HEK293 (cell line): ENCODE measurements around the gene TMPRSS6.

Source experiments
- CTCF ChIA-PET: fragments of 350-600 bp; formaldehyde crosslinking; extraction: SDS; loops from one replicate; lab custom pipeline; 2021; ENCODE audit warnings: antibody characterized with exemption; lab: Yijun Ruan, JAX
- POLR2A ChIA-PET: fragments of 300-600 bp; formaldehyde crosslinking; extraction: SDS; loops from one replicate; lab custom pipeline; 2020; ENCODE audit warnings: antibody characterized with exemption, inconsistent platforms; lab: Yijun Ruan, JAX
- H3K27ac ChIP-seq: fragments of 200-500 bp; sonication (Bioruptor generic); 2 replicates; pipeline ENCODE4 v1.5.1; 2014; ENCODE audit warnings: low read depth, low read length, control low read depth, inconsistent platforms; ENCODE audit errors: extremely low read depth
- H3K36me3 ChIP-seq, 2 experiments: fragments of 200-500 bp in 1 of 2; sonication (Bioruptor generic) in 1 of 2; 1 replicate in 1 of 2; 2 replicates in 1 of 2; pipeline ENCODE4 v1.5.1; 2014 to 2017; ENCODE audit warnings: inconsistent platforms in 2 of 2, low read length in 2 of 2; ENCODE audit not compliant: control insufficient read depth in 2 of 2, insufficient read depth in 1 of 2
- H3K4me1 ChIP-seq: fragments of 200-500 bp; sonication (Bioruptor generic); 2 replicates; pipeline ENCODE4 v1.5.1; 2014; ENCODE audit warnings: mild to moderate bottlenecking, low read length, inconsistent platforms; ENCODE audit not compliant: control insufficient read depth, insufficient read depth
- H3K4me3 ChIP-seq: 2 replicates; pipeline ENCODE4 v1.5.1; 2011; ENCODE audit warnings: low read depth, mild to moderate bottlenecking, control low read depth, low read length, moderate library complexity
- H3K9me3 ChIP-seq: fragments of 200-500 bp; sonication (Bioruptor generic); 2 replicates; pipeline ENCODE4 v1.5.1; 2014; ENCODE audit warnings: low read depth, low read length, inconsistent platforms; ENCODE audit not compliant: control insufficient read depth, insufficient read depth
- KLF9 ChIP-seq: fragments of 450-650 bp; formaldehyde crosslinking; IDR thresholded peaks from 2 replicates; pipeline ENCODE4 v1.5.1; 2016; ENCODE audit warnings: missing biosample characterization, missing genetic modification characterization, low read depth
- SCRT2 ChIP-seq: fragments of 450-650 bp; formaldehyde crosslinking; IDR thresholded peaks from 2 replicates; pipeline ENCODE4 v1.5.1; 2016; ENCODE audit warnings: missing biosample characterization, missing genetic modification characterization
- TRIM28 ChIP-seq: IDR thresholded peaks from 2 replicates; pipeline ENCODE4 v1.6.1; 2011; ENCODE audit warnings: low read length, control low read depth, borderline replicate concordance
- ZBTB1 ChIP-seq: fragments of 450-650 bp; formaldehyde crosslinking; IDR thresholded peaks from 2 replicates; pipeline ENCODE4 v1.5.1; 2016; ENCODE audit warnings: missing biosample characterization, missing genetic modification characterization
- ZFP41 ChIP-seq: fragments of 450-650 bp; formaldehyde crosslinking; IDR thresholded peaks from 2 replicates; pipeline ENCODE4 v1.5.1; 2016; ENCODE audit warnings: missing biosample characterization, missing genetic modification characterization, borderline replicate concordance
- ZNF140 ChIP-seq: fragments of 450-650 bp; formaldehyde crosslinking; IDR thresholded peaks from 2 replicates; pipeline ENCODE4 v1.5.1; 2016; ENCODE audit warnings: missing biosample characterization, missing genetic modification characterization
- ZNF169 ChIP-seq: fragments of 450-650 bp; formaldehyde crosslinking; IDR thresholded peaks from 2 replicates; pipeline ENCODE4 v1.5.1; 2016; ENCODE audit warnings: missing biosample characterization, missing genetic modification characterization
- ZNF292 ChIP-seq: fragments of 450-650 bp; formaldehyde crosslinking; IDR thresholded peaks from 2 replicates; pipeline ENCODE4 v1.5.1; 2016; ENCODE audit warnings: low read depth, missing biosample characterization, missing genetic modification characterization, borderline replicate concordance
- ZNF514 ChIP-seq: fragments of 450-650 bp; formaldehyde crosslinking; IDR thresholded peaks from 2 replicates; pipeline ENCODE4 v1.5.1; 2016; ENCODE audit warnings: missing biosample characterization, missing genetic modification characterization
- ZNF529 ChIP-seq: fragments of 450-650 bp; formaldehyde crosslinking; IDR thresholded peaks from 2 replicates; pipeline ENCODE4 v1.5.1; 2017; ENCODE audit warnings: missing genetic modification characterization, missing biosample characterization; ENCODE audit not compliant: insufficient replicate concordance
- ZNF560 ChIP-seq: fragments of 450-650 bp; formaldehyde crosslinking; IDR thresholded peaks from 2 replicates; pipeline ENCODE4 v1.5.1; 2017; ENCODE audit warnings: missing biosample characterization, missing genetic modification characterization, borderline replicate concordance
- ZNF623 ChIP-seq: fragments of 450-650 bp; formaldehyde crosslinking; IDR thresholded peaks from 2 replicates; pipeline ENCODE4 v1.5.1; 2016; ENCODE audit warnings: missing biosample characterization, missing genetic modification characterization
- ZNF747 ChIP-seq: fragments of 450-650 bp; formaldehyde crosslinking; IDR thresholded peaks from 2 replicates; pipeline ENCODE4 v1.5.1; 2016; ENCODE audit warnings: missing biosample characterization, missing genetic modification characterization
- ZSCAN23 ChIP-seq: fragments of 450-650 bp; formaldehyde crosslinking; IDR thresholded peaks from 2 replicates; pipeline ENCODE4 v1.5.1; 2016; ENCODE audit warnings: missing biosample characterization, missing genetic modification characterization
- TF ChIP-seq, protein P1 (sequence below): fragments of 450-650 bp; formaldehyde crosslinking; IDR thresholded peaks from 2 replicates; pipeline ENCODE4 v1.5.1; 2016; ENCODE audit warnings: missing biosample characterization, missing genetic modification characterization
- TF ChIP-seq, protein P2 (sequence below): fragments of 450-650 bp; formaldehyde crosslinking; IDR thresholded peaks from 2 replicates; pipeline ENCODE4 v1.5.1; 2016; ENCODE audit warnings: missing biosample characterization, missing genetic modification characterization
- TF ChIP-seq, protein P3 (sequence below): fragments of 450-650 bp; IDR thresholded peaks from 2 replicates; pipeline ENCODE4 v1.5.1; 2018; ENCODE audit warnings: missing biosample characterization, missing genetic modification characterization
- TF ChIP-seq, protein P4 (sequence below): fragments of 450-650 bp; formaldehyde crosslinking; IDR thresholded peaks from 2 replicates; pipeline ENCODE4 v1.5.1; 2016; ENCODE audit warnings: missing biosample characterization, missing genetic modification characterization, borderline replicate concordance
- TF ChIP-seq, protein P5 (sequence below): fragments of 450-650 bp; formaldehyde crosslinking; IDR thresholded peaks from 2 replicates; pipeline ENCODE4 v1.5.1; 2017; ENCODE audit warnings: missing biosample characterization, missing genetic modification characterization
- TF ChIP-seq, protein P6 (sequence below): fragments of 450-650 bp; formaldehyde crosslinking; IDR thresholded peaks from 2 replicates; pipeline ENCODE4 v1.5.1; 2016; ENCODE audit warnings: missing biosample characterization, missing genetic modification characterization

Gene TMPRSS6

DNA sequence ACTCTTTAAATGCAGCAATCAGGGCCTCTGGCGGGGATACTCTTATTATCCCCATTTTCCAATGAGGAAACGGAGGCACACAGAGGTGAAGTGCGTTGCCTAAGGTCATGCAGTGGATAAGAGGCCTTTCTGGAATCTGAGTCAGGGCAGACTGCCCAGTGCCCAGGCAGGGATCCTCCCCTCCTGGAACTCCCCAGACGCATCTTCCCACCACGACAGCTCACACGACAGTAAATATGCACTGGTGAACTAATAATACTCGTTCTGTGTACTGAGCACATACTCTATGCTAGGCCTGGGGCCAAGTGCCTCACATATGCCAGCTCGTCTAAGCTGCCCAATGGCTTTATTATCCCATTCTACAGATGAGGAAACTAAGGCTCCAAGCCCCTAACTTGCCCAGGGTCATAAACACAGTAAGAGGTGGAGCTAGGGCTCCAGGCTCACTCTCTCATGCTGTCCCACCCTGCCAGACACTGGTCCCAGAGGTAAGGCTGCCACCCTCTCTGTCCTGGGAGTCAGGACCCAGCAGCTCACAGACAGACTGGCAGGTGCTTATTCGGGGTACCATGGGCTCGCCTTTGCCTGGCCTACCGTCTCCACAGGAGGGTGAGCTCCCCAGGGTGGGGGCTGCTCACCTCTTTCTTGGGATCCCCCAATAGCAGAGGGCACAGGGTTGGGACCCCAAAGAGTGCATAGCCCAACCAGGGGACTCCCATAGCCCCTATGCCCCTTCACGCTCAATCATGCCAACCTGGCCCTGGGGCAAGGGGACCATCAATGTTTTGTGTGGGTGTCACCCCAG lies 37.9 kb upstream of the TMPRSS6 start:
- TF ChIP-seq ZNF169 (tag by site-specific recombination) (no peak), ZNF514 (tag by site-specific recombination) (no peak)
- no peaks in the 10 kb centered on the region for H3K9me3 ChIP-seq
- H3K4me3 ChIP-seq, result no peak overlapping the region
- ChIA-PET POLR2A (no interaction called here), CTCF (interaction anchor here (0.6 to 1.4 kb wide), 2 partner anchors 21 to 170 kb away, joined by 3 to 4 read pairs; no protein-coding TSS in a partner anchor)
- peaks cover 6% of the 10 kb centered on the region; the same call in 1 of the 2 replicates for H3K4me1 ChIP-seq
- no peaks in the 10 kb centered on the region for H3K36me3 ChIP-seq
- no peak overlapping the region for H3K27ac ChIP-seq

DNA sequence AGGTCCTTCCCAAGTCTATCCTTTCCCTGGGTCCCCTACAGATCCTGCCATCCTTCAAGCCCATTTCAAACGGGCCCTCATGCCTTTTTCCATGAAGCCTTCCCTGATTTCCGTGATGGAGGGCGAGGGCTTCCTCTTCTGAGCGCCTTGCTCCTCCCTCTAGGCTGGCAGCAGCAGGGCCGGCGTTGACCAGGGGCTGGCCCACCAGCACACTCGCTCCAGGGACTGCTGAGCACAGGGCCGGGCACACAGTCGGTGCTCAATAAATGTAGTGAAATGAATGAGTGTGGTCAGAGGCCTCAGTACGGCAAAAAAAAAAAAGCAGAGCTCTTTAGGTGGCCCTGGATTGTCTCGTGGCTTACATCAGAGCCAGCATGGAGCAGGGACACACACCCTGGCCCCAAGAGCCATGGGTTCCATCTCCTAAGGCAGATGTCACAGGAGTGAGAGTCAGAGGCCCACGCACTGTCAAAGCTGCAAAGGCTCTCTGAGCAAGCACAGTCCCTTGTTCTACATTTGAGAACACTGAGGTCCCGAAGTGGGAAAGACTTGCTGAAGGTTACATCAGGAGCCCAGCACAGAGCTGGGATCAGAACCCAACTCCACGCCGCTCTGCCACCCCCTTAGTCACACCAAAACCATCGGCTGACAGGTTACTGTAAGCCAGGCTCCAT lies 37.1 kb upstream of the TMPRSS6 start:
- Histone ChIP-seq H3K9me3 (no peaks in the 10 kb centered on the region), H3K4me1 (peaks cover 6% of the 10 kb centered on the region; the same call in 1 of the 2 replicates), H3K27ac (no peak overlapping the region), H3K36me3 (no peaks in the 10 kb centered on the region), H3K4me3 (no peak overlapping the region)
- ChIA-PET CTCF (interaction anchor here (0.5 to 1.4 kb wide), 3 partner anchors 9 to 169 kb away, joined by 3 to 4 read pairs (median 3); no protein-coding TSS in a partner anchor), POLR2A (interaction anchor here (0.5 kb wide), 1 partner anchor 263 kb away, joined by 4 read pairs; no protein-coding TSS in a partner anchor)
- no peak for TF ChIP-seq ZNF140 (tag by site-specific recombination)
- no peak for TF ChIP-seq SCRT2 (tag by site-specific recombination)
- no peak for TF ChIP-seq ZFP41 (tag by site-specific recombination)
- TF ChIP-seq, protein P1, sequence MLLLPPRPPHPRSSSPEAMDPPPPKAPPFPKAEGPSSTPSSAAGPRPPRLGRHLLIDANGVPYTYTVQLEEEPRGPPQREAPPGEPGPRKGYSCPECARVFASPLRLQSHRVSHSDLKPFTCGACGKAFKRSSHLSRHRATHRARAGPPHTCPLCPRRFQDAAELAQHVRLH (tag by site-specific recombination), result no peak
- no peak for TF ChIP-seq ZSCAN23 (tag by site-specific recombination)
- TF ChIP-seq, protein P2, sequence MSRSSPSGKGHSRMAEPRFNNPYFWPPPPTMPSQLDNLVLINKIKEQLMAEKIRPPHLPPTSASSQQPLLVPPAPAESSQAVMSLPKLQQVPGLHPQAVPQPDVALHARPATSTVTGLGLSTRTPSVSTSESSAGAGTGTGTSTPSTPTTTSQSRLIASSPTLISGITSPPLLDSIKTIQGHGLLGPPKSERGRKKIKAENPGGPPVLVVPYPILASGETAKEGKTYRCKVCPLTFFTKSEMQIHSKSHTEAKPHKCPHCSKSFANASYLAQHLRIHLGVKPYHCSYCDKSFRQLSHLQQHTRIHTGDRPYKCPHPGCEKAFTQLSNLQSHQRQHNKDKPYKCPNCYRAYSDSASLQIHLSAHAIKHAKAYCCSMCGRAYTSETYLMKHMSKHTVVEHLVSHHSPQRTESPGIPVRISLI (tag by site-specific recombination), result no peak
- TF ChIP-seq, protein P3, sequence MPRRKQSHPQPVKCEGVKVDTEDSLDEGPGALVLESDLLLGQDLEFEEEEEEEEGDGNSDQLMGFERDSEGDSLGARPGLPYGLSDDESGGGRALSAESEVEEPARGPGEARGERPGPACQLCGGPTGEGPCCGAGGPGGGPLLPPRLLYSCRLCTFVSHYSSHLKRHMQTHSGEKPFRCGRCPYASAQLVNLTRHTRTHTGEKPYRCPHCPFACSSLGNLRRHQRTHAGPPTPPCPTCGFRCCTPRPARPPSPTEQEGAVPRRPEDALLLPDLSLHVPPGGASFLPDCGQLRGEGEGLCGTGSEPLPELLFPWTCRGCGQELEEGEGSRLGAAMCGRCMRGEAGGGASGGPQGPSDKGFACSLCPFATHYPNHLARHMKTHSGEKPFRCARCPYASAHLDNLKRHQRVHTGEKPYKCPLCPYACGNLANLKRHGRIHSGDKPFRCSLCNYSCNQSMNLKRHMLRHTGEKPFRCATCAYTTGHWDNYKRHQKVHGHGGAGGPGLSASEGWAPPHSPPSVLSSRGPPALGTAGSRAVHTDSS (tag by site-specific recombination), result no peak
- TF ChIP-seq, protein P4, sequence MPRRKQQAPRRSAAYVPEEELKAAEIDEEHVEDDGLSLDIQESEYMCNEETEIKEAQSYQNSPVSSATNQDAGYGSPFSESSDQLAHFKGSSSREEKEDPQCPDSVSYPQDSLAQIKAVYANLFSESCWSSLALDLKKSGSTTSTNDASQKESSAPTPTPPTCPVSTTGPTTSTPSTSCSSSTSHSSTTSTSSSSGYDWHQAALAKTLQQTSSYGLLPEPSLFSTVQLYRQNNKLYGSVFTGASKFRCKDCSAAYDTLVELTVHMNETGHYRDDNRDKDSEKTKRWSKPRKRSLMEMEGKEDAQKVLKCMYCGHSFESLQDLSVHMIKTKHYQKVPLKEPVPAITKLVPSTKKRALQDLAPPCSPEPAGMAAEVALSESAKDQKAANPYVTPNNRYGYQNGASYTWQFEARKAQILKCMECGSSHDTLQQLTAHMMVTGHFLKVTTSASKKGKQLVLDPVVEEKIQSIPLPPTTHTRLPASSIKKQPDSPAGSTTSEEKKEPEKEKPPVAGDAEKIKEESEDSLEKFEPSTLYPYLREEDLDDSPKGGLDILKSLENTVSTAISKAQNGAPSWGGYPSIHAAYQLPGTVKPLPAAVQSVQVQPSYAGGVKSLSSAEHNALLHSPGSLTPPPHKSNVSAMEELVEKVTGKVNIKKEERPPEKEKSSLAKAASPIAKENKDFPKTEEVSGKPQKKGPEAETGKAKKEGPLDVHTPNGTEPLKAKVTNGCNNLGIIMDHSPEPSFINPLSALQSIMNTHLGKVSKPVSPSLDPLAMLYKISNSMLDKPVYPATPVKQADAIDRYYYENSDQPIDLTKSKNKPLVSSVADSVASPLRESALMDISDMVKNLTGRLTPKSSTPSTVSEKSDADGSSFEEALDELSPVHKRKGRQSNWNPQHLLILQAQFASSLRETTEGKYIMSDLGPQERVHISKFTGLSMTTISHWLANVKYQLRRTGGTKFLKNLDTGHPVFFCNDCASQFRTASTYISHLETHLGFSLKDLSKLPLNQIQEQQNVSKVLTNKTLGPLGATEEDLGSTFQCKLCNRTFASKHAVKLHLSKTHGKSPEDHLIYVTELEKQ (tag by site-specific recombination), result no peak
- no peak for TF ChIP-seq TRIM28
- TF ChIP-seq, protein P5, sequence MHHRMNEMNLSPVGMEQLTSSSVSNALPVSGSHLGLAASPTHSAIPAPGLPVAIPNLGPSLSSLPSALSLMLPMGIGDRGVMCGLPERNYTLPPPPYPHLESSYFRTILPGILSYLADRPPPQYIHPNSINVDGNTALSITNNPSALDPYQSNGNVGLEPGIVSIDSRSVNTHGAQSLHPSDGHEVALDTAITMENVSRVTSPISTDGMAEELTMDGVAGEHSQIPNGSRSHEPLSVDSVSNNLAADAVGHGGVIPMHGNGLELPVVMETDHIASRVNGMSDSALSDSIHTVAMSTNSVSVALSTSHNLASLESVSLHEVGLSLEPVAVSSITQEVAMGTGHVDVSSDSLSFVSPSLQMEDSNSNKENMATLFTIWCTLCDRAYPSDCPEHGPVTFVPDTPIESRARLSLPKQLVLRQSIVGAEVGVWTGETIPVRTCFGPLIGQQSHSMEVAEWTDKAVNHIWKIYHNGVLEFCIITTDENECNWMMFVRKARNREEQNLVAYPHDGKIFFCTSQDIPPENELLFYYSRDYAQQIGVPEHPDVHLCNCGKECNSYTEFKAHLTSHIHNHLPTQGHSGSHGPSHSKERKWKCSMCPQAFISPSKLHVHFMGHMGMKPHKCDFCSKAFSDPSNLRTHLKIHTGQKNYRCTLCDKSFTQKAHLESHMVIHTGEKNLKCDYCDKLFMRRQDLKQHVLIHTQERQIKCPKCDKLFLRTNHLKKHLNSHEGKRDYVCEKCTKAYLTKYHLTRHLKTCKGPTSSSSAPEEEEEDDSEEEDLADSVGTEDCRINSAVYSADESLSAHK, result no peak
- TF ChIP-seq ZNF747 (tag by site-specific recombination), result no peak
- TF ChIP-seq ZNF292, result no peak
- TF ChIP-seq ZNF623 (tag by site-specific recombination), result no peak
- no peak for TF ChIP-seq ZBTB1 (tag by site-specific recombination)
- TF ChIP-seq ZNF529, result no peak
- TF ChIP-seq ZNF560 (tag by site-specific recombination), result no peak
- TF ChIP-seq, protein P6, sequence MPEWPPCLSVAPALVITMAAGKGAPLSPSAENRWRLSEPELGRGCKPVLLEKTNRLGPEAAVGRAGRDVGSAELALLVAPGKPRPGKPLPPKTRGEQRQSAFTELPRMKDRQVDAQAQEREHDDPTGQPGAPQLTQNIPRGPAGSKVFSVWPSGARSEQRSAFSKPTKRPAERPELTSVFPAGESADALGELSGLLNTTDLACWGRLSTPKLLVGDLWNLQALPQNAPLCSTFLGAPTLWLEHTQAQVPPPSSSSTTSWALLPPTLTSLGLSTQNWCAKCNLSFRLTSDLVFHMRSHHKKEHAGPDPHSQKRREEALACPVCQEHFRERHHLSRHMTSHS (tag by site-specific recombination), result no peak
- TF ChIP-seq KLF9 (tag by site-specific recombination), result no peak
